GM18861 (cell line): ENCODE results near the gene CTSE.
"Not testable (repeated sequence)": the region's sequence is repeated elsewhere in the genome, so short reads cannot be mapped to it uniquely, and the experiment has no call there.

Source experiments
- ATAC-seq: cut with Tn5 transposase; IDR thresholded peaks from one replicate; pipeline ENCODE4 v1.9.1; 2021; ENCODE audit not compliant: unreplicated experiment

Gene CTSE

GRCh38 chr1:206020393-206021007, 3.2 kb downstream of the CTSE start:
- no peak for ATAC-seq

GRCh38 chr1:206015071-206015470, 8.6 kb downstream of the CTSE start:
- no peak for ATAC-seq

- no peak for ATAC-seq
These were observed 9.1 kb downstream of the CTSE start for GRCh38 chr1:206014601-206015000.

- no peak for ATAC-seq
These were observed 10.5 kb downstream of the CTSE start for GRCh38 chr1:206013026-206013795.

- peak; percentile 96 for ATAC-seq
These were observed 11.4 kb downstream of the CTSE start for GRCh38 chr1:206012086-206012859.

- no peak for ATAC-seq
These were observed 12.6 kb downstream of the CTSE start for GRCh38 chr1:206011057-206011456.

- no peak for ATAC-seq
These were observed 13.6 kb downstream of the CTSE start for GRCh38 chr1:206010060-206010459.

GRCh38 chr1:206006946-206007345, 16.7 kb downstream of the CTSE start:
- ATAC-seq: no peak

- ATAC-seq: no peak
These were observed 17.9 kb downstream of the CTSE start for GRCh38 chr1:206005778-206006180.

GRCh38 chr1:206005234-206005633, 18.5 kb downstream of the CTSE start:
- ATAC-seq: no peak

GRCh38 chr1:206004826-206005225, 18.9 kb downstream of the CTSE start:
- no peak for ATAC-seq

- ATAC-seq: no peak
These were observed 19.6 kb downstream of the CTSE start for GRCh38 chr1:206003854-206004800.

- ATAC-seq: no peak
These were observed 20.6 kb downstream of the CTSE start, which contains the start of gene RAB7B for GRCh38 chr1:206002871-206003801. Gene RAB7B (minus strand): TSS chr1:206003395. CDS start chr1:205994135, 9,260 bp downstream.

- ATAC-seq: no peak
These were observed 21.5 kb downstream of the CTSE start for GRCh38 chr1:206002160-206002559.

GRCh38 chr1:206001476-206001888, 22.2 kb downstream of the CTSE start:
- no peak for ATAC-seq

GRCh38 chr1:206000641-206001339, 22.9 kb downstream of the CTSE start:
- ATAC-seq: no peak

- no peak for ATAC-seq
These were observed 25.0 kb downstream of the CTSE start for GRCh38 chr1:205998457-205999241.

- ATAC-seq: not testable (repeated sequence)
These were observed 27.1 kb downstream of the CTSE start for GRCh38 chr1:205996641-205997040.
